GM12878 (cell line): ENCODE data around the gene KLHDC1. TPM values are rescaled to one million over a fixed set of nuclear protein-coding genes. Genes with fewer than 3 reads are reported as not detected.

Experiments
- ATAC-seq: fragments of 200-7000 bp; cut with Tn5 transposase; 3 replicates; pipeline ENCODE4 v1.9.1; 2020; ENCODE audit warnings: mild to moderate bottlenecking, moderate library complexity
- BruUV-seq: library from RNA; stranded (reverse); fragments of 400-500 nt; replicated peaks from 2 replicates; lab custom pipeline; 2021; lab: Mats Ljungman, UMichigan
- CTCF ChIA-PET: fragments of 300-600 bp; sonication (Branson Sonifier 250); formaldehyde crosslinking; extraction: SDS; loops from one replicate; lab custom pipeline; 2021; ENCODE audit warnings: inconsistent platforms; lab: Yijun Ruan, JAX
- POLR2A ChIA-PET: fragments of 350-600 bp; formaldehyde crosslinking; extraction: SDS; loops from one replicate; lab custom pipeline; 2021; ENCODE audit warnings: inconsistent platforms; lab: Charles Lee
- RAD21 ChIA-PET: fragments of 300-600 bp; sonication (Branson Sonifier 250); formaldehyde crosslinking; loops from one replicate; lab custom pipeline; 2023; ENCODE audit warnings: antibody characterized with exemption; ENCODE audit not compliant: unreplicated experiment; lab: Charles Lee
- SMC1A ChIA-PET: fragments of 300-600 bp; sonication (Branson Sonifier 250); formaldehyde crosslinking; loops from one replicate; lab custom pipeline; 2023; ENCODE audit not compliant: unreplicated experiment, uncharacterized antibody; lab: Charles Lee
- DNase-seq: peaks from one replicate; pipeline ENCODE4 v3.0.0-alpha.2; 2011; ENCODE audit warnings: low read depth, low spot score
- FAIRE-seq: peaks from 3 replicates; lab custom pipeline; 2011; peaks lifted over from hg19 to GRCh38; lab: Jason Lieb, UNC
- H2AFZ ChIP-seq: 2 replicates; pipeline ENCODE4 v1.6.0; 2011; ENCODE audit warnings: low read depth, low read length, control low read depth; ENCODE audit not compliant: control insufficient read depth
- H3K27ac ChIP-seq: 2 replicates; pipeline ENCODE4 v1.5.1; 2011; ENCODE audit warnings: control low read depth; ENCODE audit not compliant: control insufficient read depth, insufficient read depth
- H3K27me3 ChIP-seq, 2 experiments: replicated peaks in 1 of 2; 2 replicates each; pipeline versions ENCODE4 v1.6.0 to v1.6.1; 2011; ENCODE audit warnings: low read length in 1 of 2; ENCODE audit not compliant: control insufficient read depth in 2 of 2, insufficient read depth in 2 of 2
- H3K36me3 ChIP-seq, 2 experiments: 2 replicates each; pipeline ENCODE4 v1.5.1; 2011; ENCODE audit warnings: low read length in 1 of 2; ENCODE audit not compliant: control insufficient read depth in 2 of 2, insufficient read depth in 2 of 2
- H3K4me1 ChIP-seq: 2 replicates; pipeline ENCODE4 v1.6.1; 2011; ENCODE audit warnings: mild to moderate bottlenecking, low read length, moderate library complexity, mixed read lengths; ENCODE audit not compliant: control insufficient read depth, insufficient read depth
- H3K4me2 ChIP-seq: 2 replicates; pipeline ENCODE4 v1.6.0; 2011; ENCODE audit warnings: control low read depth; ENCODE audit not compliant: control insufficient read depth, insufficient read depth
- H3K4me3 ChIP-seq: fragments of 200-600 bp; sonication (generic); 2 replicates; pipeline ENCODE4 v1.5.1; 2016
- H3K79me2 ChIP-seq: 2 replicates; pipeline ENCODE4 v1.6.0; 2011; ENCODE audit warnings: low read length; ENCODE audit not compliant: control insufficient read depth, insufficient read depth
- H3K9ac ChIP-seq: 2 replicates; pipeline ENCODE4 v1.8.0; 2011; ENCODE audit warnings: low read length, control low read depth, mixed read lengths; ENCODE audit not compliant: control insufficient read depth, insufficient read depth
- H3K9me3 ChIP-seq: replicated peaks from 3 replicates; pipeline ENCODE4 v1.5.1; 2011; ENCODE audit warnings: mild to moderate bottlenecking, low read length; ENCODE audit not compliant: control insufficient read depth, insufficient read depth
- H4K20me1 ChIP-seq: 2 replicates; pipeline ENCODE4 v1.6.0; 2011; ENCODE audit not compliant: control insufficient read depth, insufficient read depth
- ATF7 ChIP-seq: fragments of 450-650 bp; IDR thresholded peaks from 2 replicates; pipeline ENCODE4 v1.6.1; 2016; ENCODE audit warnings: low read depth, mild to moderate bottlenecking
- HDAC6 ChIP-seq: fragments of 200-600 bp; sonication (generic); IDR thresholded peaks from one replicate; pipeline ENCODE4 v1.8.0; 2017; ENCODE audit warnings: antibody characterized with exemption; ENCODE audit not compliant: unreplicated experiment
- NR2F1 ChIP-seq: fragments of 450-650 bp; conservative IDR thresholded peaks from 2 replicates; pipeline ENCODE4 v1.6.1; 2017; ENCODE audit warnings: mild to moderate bottlenecking
- RCOR1 ChIP-seq: conservative IDR thresholded peaks from 2 replicates; pipeline ENCODE4 v1.6.1; 2012; ENCODE audit warnings: low read depth, low read length, improper control_type of control experiment
- SMAD1 ChIP-seq: fragments of 450-650 bp; IDR thresholded peaks from 2 replicates; pipeline ENCODE4 v1.6.1; 2018; ENCODE audit warnings: mild to moderate bottlenecking, low read depth; ENCODE audit not compliant: partially characterized antibody
- SMC3 ChIP-seq: IDR thresholded peaks from 2 replicates; pipeline ENCODE4 v1.6.1; 2011; ENCODE audit warnings: low read length, improper control_type of control experiment, borderline replicate concordance
- STAT1 ChIP-seq: fragments of 450-650 bp; conservative IDR thresholded peaks from 2 replicates; pipeline ENCODE4 v1.6.1; 2014; ENCODE audit warnings: antibody characterized with exemption, mild to moderate bottlenecking
- TARDBP ChIP-seq: IDR thresholded peaks from 2 replicates; pipeline ENCODE4 v1.6.1; 2016; ENCODE audit warnings: borderline replicate concordance
- ZBED1 ChIP-seq: IDR thresholded peaks from 2 replicates; pipeline ENCODE4 v1.6.1; 2016; ENCODE audit warnings: borderline replicate concordance
- ZNF274 ChIP-seq: IDR thresholded peaks from one replicate; pipeline ENCODE4 v1.8.0; 2011; ENCODE audit not compliant: insufficient read length, insufficient read depth
- WGBS: methylation state at CpG from one replicate; pipeline ENCODE4 v1.1.6; 2016; ENCODE audit warnings: low lambda C conversion rate; ENCODE audit not compliant: insufficient replicate concordance, insufficient coverage; ENCODE audit errors: missing lambda C conversion rate; 5-methylcytosine and 5-hydroxymethylcytosine counted together
- in situ Hi-C: fragments of 300-500 bp; cut with MboI; formaldehyde crosslinking; loops from 9 replicates; pipeline ENCODE4 v1.14.3; 2018; ENCODE audit warnings: mixed read lengths
- intact Hi-C: fragments of 100-400 bp; cut with micrococcal nuclease; formaldehyde crosslinking; loops from one replicate; pipeline ENCODE4 v1.14.2; 2022; ENCODE audit not compliant: unreplicated experiment
- polyA plus RNA-seq, 11 experiments: library from polyadenylated mRNA; depleted of rRNA in 4 of 11; unstranded in 6 of 11; stranded (reverse) in 5 of 11; fragments of >200 nt; fragmentation: Nextera tagmentation in 4 of 11; fragmentation: Illumina TruSeq in 1 of 11; extraction: Ambion mirVana in 4 of 11; extraction: Trizol in 1 of 11; gene quantifications; 1 replicate in 1 of 11; 2 replicates in 10 of 11; pipeline versions ENCODE4 v1.2.1 to v1.2.3, GENCODE V29; 2011 to 2016; ENCODE audit warnings: inconsistent platforms in 2 of 11, missing spikeins in 2 of 11, low read depth in 1 of 11
- total RNA-seq, 4 experiments: library from RNA; depleted of rRNA in 3 of 4; stranded (reverse); fragments of >200 nt in 3 of 4; fragmentation: Illumina TruSeq in 1 of 4; extraction: Trizol in 1 of 4; gene quantifications; 2 replicates each; pipeline versions ENCODE4 v1.2.1 to v1.2.3, GENCODE V29; 2013 to 2021
- TF ChIP-seq, protein P1 (sequence below): fragments of 450-650 bp; IDR thresholded peaks from 2 replicates; pipeline ENCODE4 v1.6.1; 2016; ENCODE audit warnings: mild to moderate bottlenecking

The KLHDC1 gene
- total and polyA plus RNA-seq, 10 of the 15 experiments (the other 5 are each of a cell fraction or from before 2014, with no cell fraction given): 0.22 to 0.98 (median 0.55) TPM

DNA sequence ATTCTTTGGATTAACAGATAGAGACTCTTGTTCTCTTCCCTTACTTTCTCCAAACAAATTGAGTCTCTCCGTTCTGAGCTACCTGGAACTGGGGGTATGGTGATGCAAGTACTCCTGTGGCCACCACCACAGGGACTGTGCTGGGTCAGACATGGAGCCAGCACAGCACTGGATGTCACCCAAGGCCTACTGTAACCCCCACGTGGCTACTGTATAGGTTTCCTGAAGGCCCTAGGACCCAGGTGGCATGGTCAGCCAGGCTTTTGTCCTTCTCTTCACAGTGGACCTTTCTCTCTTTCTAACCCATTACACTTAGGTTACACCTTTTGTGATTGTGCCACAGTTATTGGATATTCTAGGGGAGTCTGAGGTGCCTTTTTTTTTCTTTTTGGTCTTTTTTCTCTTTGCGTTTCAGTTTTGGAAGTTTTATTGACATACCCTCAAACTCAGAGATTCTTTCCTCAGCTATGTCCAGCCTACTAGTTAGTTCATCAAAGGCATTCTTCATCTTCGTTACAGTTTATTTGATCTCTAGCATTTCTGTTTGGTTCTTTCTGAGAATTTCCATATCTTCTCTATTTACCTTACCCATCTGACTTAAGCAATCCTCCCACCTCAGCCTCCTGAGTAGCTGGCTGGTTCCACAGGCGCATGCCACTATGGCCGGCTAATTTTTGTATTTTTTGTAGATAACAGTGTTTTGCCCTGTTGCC is 69.1 kb downstream of the KLHDC1 start:
- 70% methylated on average over 6 of the region's 6 CpGs for WGBS
- intact Hi-C loops (loop anchor here (10.0 kb wide), 1 partner anchor 353 kb away; the partner anchor contains the start of gene VCPKMT), in situ Hi-C loops (loop anchor here (25.0 kb wide), 1 partner anchor 300 kb away; no protein-coding TSS in a partner anchor)
- Histone ChIP-seq H3K9me3 (no peaks in the 10 kb centered on the region), H3K9ac (no peak overlapping the region), H3K27ac (no peak overlapping the region), H2AFZ (no peak overlapping the region), H3K27me3 (no peaks in the 10 kb centered on the region), H4K20me1 (no peaks in the 10 kb centered on the region), H3K36me3 (no peaks in the 10 kb centered on the region), H3K4me1 (no peaks in the 10 kb centered on the region), H3K4me2 (no peak overlapping the region), H3K4me3 (no peak overlapping the region), H3K79me2 (no peaks in the 10 kb centered on the region)
- no TSS peak for BruUV-seq
- DNase-seq (no peak), FAIRE-seq (no peak), ATAC-seq (no peak)
- ChIA-PET RAD21 (no interaction called here), CTCF (no interaction called here), POLR2A (no interaction called here), SMC1A (no interaction called here)
- no peak for TF ChIP-seq SMC3
- no peak for TF ChIP-seq ZNF274
- TF ChIP-seq, protein P1, sequence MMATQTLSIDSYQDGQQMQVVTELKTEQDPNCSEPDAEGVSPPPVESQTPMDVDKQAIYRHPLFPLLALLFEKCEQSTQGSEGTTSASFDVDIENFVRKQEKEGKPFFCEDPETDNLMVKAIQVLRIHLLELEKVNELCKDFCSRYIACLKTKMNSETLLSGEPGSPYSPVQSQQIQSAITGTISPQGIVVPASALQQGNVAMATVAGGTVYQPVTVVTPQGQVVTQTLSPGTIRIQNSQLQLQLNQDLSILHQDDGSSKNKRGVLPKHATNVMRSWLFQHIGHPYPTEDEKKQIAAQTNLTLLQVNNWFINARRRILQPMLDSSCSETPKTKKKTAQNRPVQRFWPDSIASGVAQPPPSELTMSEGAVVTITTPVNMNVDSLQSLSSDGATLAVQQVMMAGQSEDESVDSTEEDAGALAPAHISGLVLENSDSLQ: no peak
- no peak for TF ChIP-seq TARDBP
- TF ChIP-seq RCOR1: no peak
- no peak for TF ChIP-seq SMAD1
- TF ChIP-seq HDAC6: no peak
- no peak for TF ChIP-seq ATF7
- no peak for TF ChIP-seq ZBED1
- no peak for TF ChIP-seq STAT1
- TF ChIP-seq NR2F1: no peak
